Fibroblast of lung (primary cell): ENCODE data around the gene PUSL1. TPM values are rescaled to one million over a fixed set of nuclear protein-coding genes. Genes with fewer than 3 reads are reported as not detected.

Experiments used
- DNase-seq, 2 donors: peaks; one replicate each; pipeline versions ENCODE4 v3.0.0 to v3.0.0-alpha.2; 2010; ENCODE audit warnings: low read depth in 2 of 2
- H2AFZ ChIP-seq: 2 replicates; pipeline ENCODE4 v1.5.1; 2012; ENCODE audit warnings: low read length, control low read depth, inconsistent platforms
- H3K27ac ChIP-seq: 2 replicates; pipeline ENCODE4 v1.5.1; 2011; ENCODE audit warnings: low read length, control low read depth; ENCODE audit not compliant: insufficient read depth
- H3K27me3 ChIP-seq: 2 replicates; pipeline ENCODE4 v1.5.1; 2011; ENCODE audit warnings: mild to moderate bottlenecking, low read length; ENCODE audit not compliant: control insufficient read depth, insufficient read depth
- H3K36me3 ChIP-seq: 2 replicates; pipeline ENCODE4 v1.5.1; 2011; ENCODE audit warnings: low read length; ENCODE audit not compliant: control insufficient read depth, insufficient read depth
- H3K4me1 ChIP-seq: 2 replicates; pipeline ENCODE4 v1.5.1; 2011; ENCODE audit warnings: low read length; ENCODE audit not compliant: control insufficient read depth, insufficient read depth; ENCODE audit errors: extremely low read depth
- H3K4me2 ChIP-seq: 2 replicates; pipeline ENCODE4 v1.5.1; 2011; ENCODE audit warnings: low read length, control low read depth; ENCODE audit not compliant: insufficient read depth; ENCODE audit errors: extremely low read depth
- H3K4me3 ChIP-seq, 4 experiments: fragments of 200-600 bp in 1 of 4; sonication (generic) in 1 of 4; replicated peaks in 1 of 4; 2 replicates each; pipeline ENCODE4 v1.5.1; 2011 to 2016; ENCODE audit warnings: low read length in 4 of 4, low read depth in 3 of 4, mild to moderate bottlenecking in 3 of 4, control low read depth in 2 of 4, inconsistent platforms in 1 of 4, mixed read lengths in 1 of 4; ENCODE audit not compliant: insufficient read depth in 1 of 4; ENCODE audit errors: control extremely low read depth in 1 of 4
- H3K79me2 ChIP-seq: 2 replicates; pipeline ENCODE4 v1.5.1; 2012; ENCODE audit warnings: mild to moderate bottlenecking, low read length, inconsistent platforms; ENCODE audit not compliant: control insufficient read depth, insufficient read depth
- H3K9ac ChIP-seq: 2 replicates; pipeline ENCODE4 v1.5.1; 2011; ENCODE audit warnings: mild to moderate bottlenecking, low read length, control low read depth; ENCODE audit not compliant: insufficient read depth
- H3K9me3 ChIP-seq: 2 replicates; pipeline ENCODE4 v1.5.1; 2012; ENCODE audit warnings: low read depth, low read length; ENCODE audit not compliant: control insufficient read depth, insufficient read depth
- H4K20me1 ChIP-seq: 2 replicates; pipeline ENCODE4 v1.5.1; 2011; ENCODE audit warnings: low read length; ENCODE audit not compliant: control insufficient read depth, insufficient read depth; ENCODE audit errors: extremely low read depth
- CTCF ChIP-seq, 2 donors: IDR thresholded peaks in 1 of 2; conservative IDR thresholded peaks in 1 of 2; 1 replicate in 1 of 2; 2 replicates in 1 of 2; pipeline ENCODE4 v1.5.1; 2011 to 2012; ENCODE audit warnings: low read length in 2 of 2, control low read depth in 1 of 2, inconsistent platforms in 1 of 2, low read depth in 1 of 2, mild to moderate bottlenecking in 1 of 2
- EZH2 ChIP-seq: IDR thresholded peaks from 2 replicates; pipeline ENCODE4 v1.5.1; 2012; ENCODE audit warnings: low read length, control low read depth, mild to moderate bottlenecking; ENCODE audit errors: missing control alignments
- polyA plus RNA-seq, 2 donors: library from polyadenylated mRNA; depleted of rRNA in 1 of 2; stranded (reverse) in 1 of 2; unstranded in 1 of 2; fragments of >200 nt; gene quantifications; 2 replicates each; pipeline ENCODE4 v1.2.1, GENCODE V29; 2011 to 2012; ENCODE audit warnings: missing spikeins in 1 of 2
- total RNA-seq: library from RNA; depleted of rRNA; stranded (reverse); fragments of >200 nt; gene quantifications from 2 replicates; pipeline ENCODE4 v1.2.1, GENCODE V29; 2014

PUSL1 gene
- total and polyA plus RNA-seq, 2 donors (not counting 1 experiment from before 2014, with no cell fraction given), result 7.1 to 12.7 TPM

- peak overlapping the region; percentile 23 for H3K27ac ChIP-seq
- TF ChIP-seq CTCF (conservative IDR thresholded peaks at IDR 0.05 in 1 of 2, IDR thresholded peaks at IDR 0.05 in 1 of 2; ENCODE audit: low read depth in 1 of 2, low read length in 2 of 2) (no peak), EZH2 (no peak)
- H3K79me2 ChIP-seq, result peaks cover 45% of the 10 kb centered on the region
- no peak overlapping the region for H3K4me2 ChIP-seq
- no peaks in the 10 kb centered on the region for H4K20me1 ChIP-seq
- H2AFZ ChIP-seq, result no peak overlapping the region
- H3K9me3 ChIP-seq, result no peaks in the 10 kb centered on the region
- H3K9ac ChIP-seq, result no peak overlapping the region
- no peaks in the 10 kb centered on the region for H3K27me3 ChIP-seq
- H3K4me3 ChIP-seq, result no peak overlapping the region
- peaks cover 36% of the 10 kb centered on the region for H3K36me3 ChIP-seq
- peaks cover 9% of the 10 kb centered on the region for H3K4me1 ChIP-seq
- DNase-seq, result no peak
Observed at GRCh38 chr1:1259951-1260600, 48.3 kb upstream of the PUSL1 start.

GRCh38 chr1:1260843-1261560 is 47.4 kb upstream of the PUSL1 start:
- Histone ChIP-seq H3K27ac (peak overlapping the region; percentile 5), H3K4me2 (no peak overlapping the region), H2AFZ (no peak overlapping the region), H3K79me2 (peaks cover 48% of the 10 kb centered on the region), H3K9me3 (no peaks in the 10 kb centered on the region), H3K9ac (no peak overlapping the region), H3K4me3 (no peak overlapping the region), H4K20me1 (no peaks in the 10 kb centered on the region), H3K4me1 (peaks cover 17% of the 10 kb centered on the region), H3K27me3 (no peaks in the 10 kb centered on the region), H3K36me3 (peaks cover 31% of the 10 kb centered on the region)
- DNase-seq, result no peak
- TF ChIP-seq CTCF (conservative IDR thresholded peaks at IDR 0.05 in 1 of 2, IDR thresholded peaks at IDR 0.05 in 1 of 2; ENCODE audit: low read depth in 1 of 2, low read length in 2 of 2) (no peak), EZH2 (no peak)

GRCh38 chr1:1262071-1262470 is 46.3 kb upstream of the PUSL1 start:
- Histone ChIP-seq H3K27ac (no peak overlapping the region), H3K36me3 (peaks cover 29% of the 10 kb centered on the region), H2AFZ (no peak overlapping the region), H3K9ac (no peak overlapping the region), H3K79me2 (peaks cover 49% of the 10 kb centered on the region), H3K4me1 (peaks cover 19% of the 10 kb centered on the region), H3K4me2 (no peak overlapping the region), H4K20me1 (no peaks in the 10 kb centered on the region), H3K27me3 (no peaks in the 10 kb centered on the region), H3K9me3 (no peaks in the 10 kb centered on the region), H3K4me3 (no peak overlapping the region)
- no peak for DNase-seq
- TF ChIP-seq CTCF (conservative IDR thresholded peaks at IDR 0.05 in 1 of 2, IDR thresholded peaks at IDR 0.05 in 1 of 2; ENCODE audit: low read depth in 1 of 2, low read length in 2 of 2) (no peak), EZH2 (no peak)
